K562 (cell line): Measurements from ENCODE around the gene UBA7. TPM values are rescaled to one million over a fixed set of nuclear protein-coding genes. Genes with fewer than 3 reads are reported as not detected.
A peak's percentile ranks its signal among the peaks of the same experiment; 100 is the strongest.

Experiments used
- DIDO1 ChIP-seq: fragments of 450-650 bp; IDR thresholded peaks from 2 replicates; pipeline ENCODE4 v1.6.1; 2016; ENCODE audit warnings: low read depth, missing biosample characterization, missing genetic modification characterization
- ERF ChIP-seq: fragments of 450-650 bp; formaldehyde crosslinking; IDR thresholded peaks from 2 replicates; pipeline ENCODE4 v1.4.0; 2020; ENCODE audit warnings: mild to moderate bottlenecking, mixed read lengths
- MCM3 ChIP-seq: fragments of 450-650 bp; IDR thresholded peaks from 2 replicates; pipeline ENCODE4 v1.6.1; 2016
- POLR2G ChIP-seq: fragments of 200-400 bp; formaldehyde crosslinking; IDR thresholded peaks from 2 replicates; pipeline ENCODE4 v1.6.1; 2017; ENCODE audit warnings: low read depth, mild to moderate bottlenecking, antibody characterized with exemption, low read length, moderate library complexity
- POU5F1 ChIP-seq: fragments of 150-350 bp; IDR thresholded peaks from 2 replicates; pipeline ENCODE4 v1.6.1; 2014; ENCODE audit warnings: borderline replicate concordance, low read length, low read depth, mild to moderate bottlenecking; ENCODE audit not compliant: partially characterized antibody
- SIN3A ChIP-seq, 2 experiments: fragments of 150-350 bp in 1 of 2; IDR thresholded peaks; 2 replicates each; pipeline ENCODE4 v1.6.1; 2011 to 2016; ENCODE audit warnings: borderline replicate concordance in 2 of 2, low read depth in 2 of 2, low read length in 2 of 2, mild to moderate bottlenecking in 2 of 2, moderate library complexity in 2 of 2; ENCODE audit not compliant: control insufficient read depth in 1 of 2
- SRSF7 ChIP-seq: fragments of 200-400 bp; formaldehyde crosslinking; optimal IDR thresholded peaks from 2 replicates; pipeline ENCODE3; 2017; ENCODE audit warnings: mild to moderate bottlenecking, low read depth, low read length
- ZFX ChIP-seq: sonication (generic); formaldehyde crosslinking; IDR thresholded peaks from 2 replicates; pipeline ENCODE4 v1.8.0; 2022; ENCODE audit warnings: mild to moderate bottlenecking, missing genetic modification reagents, moderate library complexity
- ZNF699 ChIP-seq: fragments of 250-450 bp; sonication (Bioruptor Pico); IDR thresholded peaks from 2 replicates; pipeline ENCODE4 v1.8.0; 2021; ENCODE audit warnings: mild to moderate bottlenecking, moderate library complexity; ENCODE audit not compliant: insufficient replicate concordance
- polyA plus RNA-seq, 8 experiments: library from polyadenylated mRNA; depleted of rRNA in 4 of 8; stranded (reverse) in 5 of 8; unstranded in 3 of 8; fragments of >200 nt; fragmentation: Nextera tagmentation in 2 of 8; fragmentation: Illumina TruSeq in 1 of 8; extraction: Ambion mirVana in 2 of 8; extraction: Trizol in 1 of 8; gene quantifications; 2 replicates each; pipeline versions ENCODE4 v1.2.1 to v1.2.3, GENCODE V29; 2011 to 2014; ENCODE audit warnings: inconsistent platforms in 1 of 8, missing spikeins in 1 of 8
- total RNA-seq, 7 experiments: library from RNA; depleted of rRNA in 6 of 7; stranded (reverse); fragments of >200 nt in 6 of 7; fragmentation: Illumina TruSeq in 2 of 7; extraction: Trizol in 2 of 7; gene quantifications; 2 replicates each; pipeline versions ENCODE4 v1.2.1 to v1.2.3, GENCODE V29; 2011 to 2021; ENCODE audit warnings: low replicate concordance in 1 of 7
- TF ChIP-seq, protein P1 (sequence below): fragments of 250-450 bp; sonication (Bioruptor Pico); IDR thresholded peaks from 2 replicates; pipeline ENCODE4 v1.8.0; 2022; ENCODE audit warnings: moderate library complexity, mild to moderate bottlenecking, inconsistent platforms
- TF ChIP-seq, protein P2 (sequence below), 2 experiments: fragments of 450-650 bp; formaldehyde crosslinking in 1 of 2; IDR thresholded peaks; 2 replicates each; pipeline versions ENCODE4 v1.4.0 to v1.6.1; 2014 to 2020; ENCODE audit warnings: mild to moderate bottlenecking in 2 of 2, borderline replicate concordance in 1 of 2, low read depth in 1 of 2

The UBA7 gene
- total and polyA plus RNA-seq, 9 of the 15 experiments (the other 6 are each of a cell fraction or from before 2014, with no cell fraction given): 0.17 to 3.3 (median 2.0) TPM

- TF ChIP-seq, protein P1, sequence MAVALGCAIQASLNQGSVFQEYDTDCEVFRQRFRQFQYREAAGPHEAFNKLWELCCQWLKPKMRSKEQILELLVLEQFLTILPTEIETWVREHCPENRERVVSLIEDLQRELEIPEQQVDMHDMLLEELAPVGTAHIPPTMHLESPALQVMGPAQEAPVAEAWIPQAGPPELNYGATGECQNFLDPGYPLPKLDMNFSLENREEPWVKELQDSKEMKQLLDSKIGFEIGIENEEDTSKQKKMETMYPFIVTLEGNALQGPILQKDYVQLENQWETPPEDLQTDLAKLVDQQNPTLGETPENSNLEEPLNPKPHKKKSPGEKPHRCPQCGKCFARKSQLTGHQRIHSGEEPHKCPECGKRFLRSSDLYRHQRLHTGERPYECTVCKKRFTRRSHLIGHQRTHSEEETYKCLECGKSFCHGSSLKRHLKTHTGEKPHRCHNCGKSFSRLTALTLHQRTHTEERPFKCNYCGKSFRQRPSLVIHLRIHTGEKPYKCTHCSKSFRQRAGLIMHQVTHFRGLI (CRISPR knock-in tag): no peak
- TF ChIP-seq POU5F1 (no peak), ZNF699 (CRISPR knock-in tag) (no peak), DIDO1 (tag) (no peak), POLR2G (peak; percentile 88), ERF (CRISPR knock-in tag) (peak; percentile 65; the same call in 1 of the 2 replicates), SRSF7 (no peak), SIN3A (IDR thresholded peaks at IDR 0.05; ENCODE audit: borderline replicate concordance in 2 of 2, control insufficient read depth in 1 of 2, low read depth in 2 of 2, low read length in 2 of 2) (0 out of 4 replicates have a peak, but pooled peaks of 1 of the 2 experiments have one; percentile 19), ZFX (CRISPR knock-in tag) (peak; percentile 98), MCM3 (no peak)
- TF ChIP-seq, protein P2, sequence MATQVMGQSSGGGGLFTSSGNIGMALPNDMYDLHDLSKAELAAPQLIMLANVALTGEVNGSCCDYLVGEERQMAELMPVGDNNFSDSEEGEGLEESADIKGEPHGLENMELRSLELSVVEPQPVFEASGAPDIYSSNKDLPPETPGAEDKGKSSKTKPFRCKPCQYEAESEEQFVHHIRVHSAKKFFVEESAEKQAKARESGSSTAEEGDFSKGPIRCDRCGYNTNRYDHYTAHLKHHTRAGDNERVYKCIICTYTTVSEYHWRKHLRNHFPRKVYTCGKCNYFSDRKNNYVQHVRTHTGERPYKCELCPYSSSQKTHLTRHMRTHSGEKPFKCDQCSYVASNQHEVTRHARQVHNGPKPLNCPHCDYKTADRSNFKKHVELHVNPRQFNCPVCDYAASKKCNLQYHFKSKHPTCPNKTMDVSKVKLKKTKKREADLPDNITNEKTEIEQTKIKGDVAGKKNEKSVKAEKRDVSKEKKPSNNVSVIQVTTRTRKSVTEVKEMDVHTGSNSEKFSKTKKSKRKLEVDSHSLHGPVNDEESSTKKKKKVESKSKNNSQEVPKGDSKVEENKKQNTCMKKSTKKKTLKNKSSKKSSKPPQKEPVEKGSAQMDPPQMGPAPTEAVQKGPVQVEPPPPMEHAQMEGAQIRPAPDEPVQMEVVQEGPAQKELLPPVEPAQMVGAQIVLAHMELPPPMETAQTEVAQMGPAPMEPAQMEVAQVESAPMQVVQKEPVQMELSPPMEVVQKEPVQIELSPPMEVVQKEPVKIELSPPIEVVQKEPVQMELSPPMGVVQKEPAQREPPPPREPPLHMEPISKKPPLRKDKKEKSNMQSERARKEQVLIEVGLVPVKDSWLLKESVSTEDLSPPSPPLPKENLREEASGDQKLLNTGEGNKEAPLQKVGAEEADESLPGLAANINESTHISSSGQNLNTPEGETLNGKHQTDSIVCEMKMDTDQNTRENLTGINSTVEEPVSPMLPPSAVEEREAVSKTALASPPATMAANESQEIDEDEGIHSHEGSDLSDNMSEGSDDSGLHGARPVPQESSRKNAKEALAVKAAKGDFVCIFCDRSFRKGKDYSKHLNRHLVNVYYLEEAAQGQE (IDR thresholded peaks at IDR 0.05; ENCODE audit: borderline replicate concordance): peak; percentile 89
- TF ChIP-seq, protein P2 (CRISPR knock-in tag; IDR thresholded peaks at IDR 0.05; ENCODE audit: low read depth): peak; percentile 70; the same call in 1 of the 2 replicates
These were observed 27.2 kb downstream of the UBA7 start, which contains the start of gene IP6K1 (continued) for GRCh38 chr3:49786357-49787181.
